ENCODE data around the gene APOC4.
"Not testable (repeated sequence)": the region's sequence is repeated elsewhere in the genome, so short reads cannot be mapped to it uniquely, and the experiment has no call there.

APOC4 gene

GRCh38 chr19:44960906-44961728 lies 19.1 kb downstream of the APOC4 start:
- DNase-seq, result no peak

GRCh38 chr19:44961821-44962220 lies 19.8 kb downstream of the APOC4 start:
- no peak for DNase-seq

GRCh38 chr19:44968118-44968517 lies 26.1 kb downstream of the APOC4 start:
- no peak for DNase-seq

- no peak for DNase-seq
These were observed 26.6 kb downstream of the APOC4 start for GRCh38 chr19:44968670-44969069.

- DNase-seq, result no peak
These were observed 27.4 kb downstream of the APOC4 start for GRCh38 chr19:44969437-44969836.

- not testable (repeated sequence) for DNase-seq
These were observed 29.4 kb downstream of the APOC4 start for GRCh38 chr19:44971451-44971850.

- DNase-seq, result no peak
These were observed 30.8 kb downstream of the APOC4 start for GRCh38 chr19:44972802-44973201.

- no peak for DNase-seq
These were observed 32.1 kb downstream of the APOC4 start for GRCh38 chr19:44973982-44974735.

- DNase-seq, result no peak
These were observed 32.8 kb downstream of the APOC4 start for GRCh38 chr19:44974857-44975256.

GRCh38 chr19:44975444-44975843 lies 33.4 kb downstream of the APOC4 start:
- no peak for DNase-seq

- no peak for DNase-seq
These were observed 42.0 kb downstream of the APOC4 start for GRCh38 chr19:44984005-44984404.

- no peak for DNase-seq
These were observed 43.4 kb downstream of the APOC4 start for GRCh38 chr19:44985445-44985844.

- DNase-seq, result no peak
These were observed 44.4 kb downstream of the APOC4 start for GRCh38 chr19:44986389-44986788.

- no peak for DNase-seq
These were observed 45.2 kb downstream of the APOC4 start for GRCh38 chr19:44987148-44987675.

- DNase-seq, result no peak
These were observed 46.2 kb downstream of the APOC4 start for GRCh38 chr19:44988273-44988672.

- DNase-seq, result peak; percentile 57
These were observed 47.0 kb downstream of the APOC4 start for GRCh38 chr19:44988896-44989556.

GRCh38 chr19:44990459-44990858 lies 48.4 kb downstream of the APOC4 start:
- DNase-seq, result no peak

GRCh38 chr19:44990966-44991365 lies 48.9 kb downstream of the APOC4 start:
- DNase-seq, result no peak

GRCh38 chr19:44992336-44993163 lies 50.5 kb downstream of the APOC4 start:
- no peak for DNase-seq

GRCh38 chr19:44993526-44993925 lies 51.5 kb downstream of the APOC4 start:
- no peak for DNase-seq

- DNase-seq, result no peak
These were observed 52.0 kb downstream of the APOC4 start for GRCh38 chr19:44993926-44994537.

All from CD4-positive, alpha-beta T cell treated with Interleukin-4 for 4 hours (primary cell).